Left cardiac atrium (tissue), 4 donors: ENCODE measurements around the gene PCDH1. TPM values are rescaled to one million over a fixed set of nuclear protein-coding genes. Genes with fewer than 3 reads are reported as not detected.
A peak's percentile ranks its signal among the peaks of the same experiment; 100 is the strongest.
"Not testable (repeated sequence)": the region's sequence is repeated elsewhere in the genome, so short reads cannot be mapped to it uniquely, and the experiment has no call there.

ENCODE experiments used
- ATAC-seq, 2 donors: fragments of 200-7000 bp; cut with Tn5 transposase; one replicate each; pipeline ENCODE4 v1.9.1; 2020; ENCODE audit warnings: mild to moderate bottlenecking in 2 of 2, moderate library complexity in 2 of 2
- DNase-seq: peaks from one replicate; pipeline ENCODE4 v3.0.0-alpha.2; 2020
- intact Hi-C, 2 donors: fragments of 100-400 bp; cut with DNase I; formaldehyde crosslinking; loops; one replicate each; pipeline versions ENCODE4 v1.14.1 to v1.15.1; 2022 to 2023
- long read RNA-seq: library from polyadenylated mRNA; unstranded; transcript quantifications from one replicate; pipeline ENCODE4 v2.0.0, GENCODE V29; 2021
- total RNA-seq, 2 donors: library from RNA; stranded (reverse); fragmentation: NEBNext Ultra II Directional; extraction: Animal tissue kit (Norgen Biotek cat#: 25700); gene quantifications; one replicate each; pipeline ENCODE4 v1.2.1, GENCODE V29; 2021
- donor health status: DM: no; HTN: yes; CAD: no.
- donor health status: DM: no; HTN: yes; CAD: no; lungs with severe emphysema.
- donor health status: DM: yes; HTN: yes; CAD: no.
- donor health status: Dilated cardiomyopathy.

Gene PCDH1
- 10 to 100 TPM; 20.7 to 36.0 TPM for total RNA-seq
- long read RNA-seq, partial matches to known transcripts, result 2 of 6 reads
- long read RNA-seq, other reads (novel, unspliced or antisense), result 3 of 6 reads

GRCh38 chr5:141878186-141878710, at the start of gene PCDH1:
Gene PCDH1, minus strand, starts transcription at chr5:141878410. Its CDS starts 148 bp downstream, at chr5:141878262.
- intact Hi-C loops, result loop anchor here (5.0 kb wide), 3 partner anchors 66 to 176 kb away; partner anchors contain the start of gene PCDH12 (in 1 of the 2)
- DNase-seq, result peak; percentile 48
- peak; percentile 67 to 69 for ATAC-seq

GRCh38 chr5:141926434-141926833, 48.2 kb upstream of the PCDH1 start:
- intact Hi-C loops, result no loop called here
- DNase-seq (no peak), ATAC-seq (no peak)

GRCh38 chr5:141923448-141924313, 45.5 kb upstream of the PCDH1 start, which contains the start of gene DELE1:
Gene DELE1, plus strand, starts transcription at chr5:141923871. Its CDS starts 71 bp downstream, at chr5:141923942.
- ATAC-seq, result peak; percentile 99
- intact Hi-C loops, result loop anchor here in 1 of 2 donors (1.0 kb wide), 1 partner anchor 36 kb away; no protein-coding TSS in a partner anchor
- peak; percentile 97 for DNase-seq

- intact Hi-C loops, result loop anchor here in 1 of 2 donors (1.0 kb wide), 1 partner anchor 36 kb away; no protein-coding TSS in a partner anchor
- DNase-seq, result not testable (repeated sequence)
- peak; percentile 3 to 21 for ATAC-seq
Measured at GRCh38 chr5:141922827-141923447, 44.7 kb upstream of the PCDH1 start.

GRCh38 chr5:141920771-141921170, 42.6 kb upstream of the PCDH1 start:
- intact Hi-C loops, result no loop called here
- no peak for ATAC-seq
- no peak for DNase-seq

- intact Hi-C loops, result no loop called here
- ATAC-seq (no peak), DNase-seq (no peak)
Measured at GRCh38 chr5:141919218-141920119, 41.3 kb upstream of the PCDH1 start.

GRCh38 chr5:141917760-141918159, 39.5 kb upstream of the PCDH1 start:
- ATAC-seq, result no peak
- intact Hi-C loops, result no loop called here

GRCh38 chr5:141916522-141916921, 38.3 kb upstream of the PCDH1 start:
- intact Hi-C loops, result no loop called here
- ATAC-seq (no peak), DNase-seq (no peak)

More at GRCh38 chr5:141917760-141918159, 39.5 kb upstream of the PCDH1 start:
- no peak for DNase-seq

GRCh38 chr5:141915881-141916336, 37.7 kb upstream of the PCDH1 start:
- DNase-seq (no peak), ATAC-seq (peak; percentile 58 to 73)

GRCh38 chr5:141914797-141915196, 36.6 kb upstream of the PCDH1 start:
- DNase-seq (no peak), ATAC-seq (no peak)
- intact Hi-C loops, result no loop called here

More at GRCh38 chr5:141915881-141916336, 37.7 kb upstream of the PCDH1 start:
- intact Hi-C loops, result no loop called here

- ATAC-seq (peak; percentile 80 to 84), DNase-seq (peak; percentile 64)
- intact Hi-C loops, result no loop called here
Measured at GRCh38 chr5:141914199-141914743, 36.1 kb upstream of the PCDH1 start.

- ATAC-seq (no peak), DNase-seq (no peak)
- intact Hi-C loops, result no loop called here
Measured at GRCh38 chr5:141913560-141914198, 35.5 kb upstream of the PCDH1 start.

GRCh38 chr5:141910271-141910673, 32.1 kb upstream of the PCDH1 start:
- intact Hi-C loops, result no loop called here
- ATAC-seq (no peak), DNase-seq (no peak)

- no peak for DNase-seq
- intact Hi-C loops, result no loop called here
- ATAC-seq, result no peak
Measured at GRCh38 chr5:141909212-141909611, 31.0 kb upstream of the PCDH1 start.

GRCh38 chr5:141908796-141909195, 30.6 kb upstream of the PCDH1 start:
- no peak for ATAC-seq
- intact Hi-C loops, result no loop called here
- DNase-seq, result no peak

- no peak for ATAC-seq
- intact Hi-C loops, result no loop called here
- no peak for DNase-seq
Measured at GRCh38 chr5:141906972-141907371, 28.8 kb upstream of the PCDH1 start.

- DNase-seq (no peak), ATAC-seq (no peak)
- intact Hi-C loops, result no loop called here
Measured at GRCh38 chr5:141906517-141906916, 28.3 kb upstream of the PCDH1 start.

- DNase-seq (no peak), ATAC-seq (no peak)
- intact Hi-C loops, result no loop called here
Measured at GRCh38 chr5:141904551-141904950, 26.3 kb upstream of the PCDH1 start.
